GM19452 (cell line): ENCODE results near the gene INTS4.
"Not testable (repeated sequence)": the region's sequence is repeated elsewhere in the genome, so short reads cannot be mapped to it uniquely, and the experiment has no call there.

Experiments
- ATAC-seq: cut with Tn5 transposase; IDR thresholded peaks from one replicate; pipeline ENCODE4 v1.9.1; 2021; ENCODE audit not compliant: unreplicated experiment

Gene INTS4

GRCh38 chr11:77994434-77995362 is at the start of gene INTS4:
TSS of gene INTS4 (minus strand) at chr11:77994668. CDS start at chr11:77994643, 25 bp downstream.
- ATAC-seq, result peak; percentile 99

- no peak for ATAC-seq
Measured at GRCh38 chr11:78041843-78042440, 47.5 kb upstream of the INTS4 start.

GRCh38 chr11:78041380-78041719 is 46.9 kb upstream of the INTS4 start:
- ATAC-seq, result not testable (repeated sequence)

- ATAC-seq, result no peak
Measured at GRCh38 chr11:78040691-78041379, 46.4 kb upstream of the INTS4 start.

GRCh38 chr11:78039919-78040671 is 45.6 kb upstream of the INTS4 start:
- no peak for ATAC-seq

- ATAC-seq, result no peak
Measured at GRCh38 chr11:78039391-78039918, 45.0 kb upstream of the INTS4 start.

- ATAC-seq, result no peak
Measured at GRCh38 chr11:78038697-78039313, 44.3 kb upstream of the INTS4 start.

- ATAC-seq, result no peak
Measured at GRCh38 chr11:78037825-78038620, 43.6 kb upstream of the INTS4 start.

GRCh38 chr11:78037056-78037455 is 42.6 kb upstream of the INTS4 start:
- no peak for ATAC-seq

GRCh38 chr11:78036313-78036712 is 41.8 kb upstream of the INTS4 start:
- ATAC-seq, result no peak

- no peak for ATAC-seq
Measured at GRCh38 chr11:78034623-78035022, 40.2 kb upstream of the INTS4 start.

GRCh38 chr11:78033040-78033439 is 38.6 kb upstream of the INTS4 start:
- ATAC-seq, result no peak

GRCh38 chr11:78032090-78032489 is 37.6 kb upstream of the INTS4 start:
- ATAC-seq, result no peak

GRCh38 chr11:78031629-78032028 is 37.2 kb upstream of the INTS4 start:
- ATAC-seq, result peak; percentile 85

GRCh38 chr11:78030429-78031325 is 36.2 kb upstream of the INTS4 start:
- ATAC-seq, result no peak

- ATAC-seq, result not testable (repeated sequence)
Measured at GRCh38 chr11:78028423-78028822, 34.0 kb upstream of the INTS4 start.

- no peak for ATAC-seq
Measured at GRCh38 chr11:78027759-78028158, 33.3 kb upstream of the INTS4 start.

GRCh38 chr11:78025378-78025777 is 30.9 kb upstream of the INTS4 start:
- no peak for ATAC-seq

- ATAC-seq, result no peak
Measured at GRCh38 chr11:78023426-78023825, 29.0 kb upstream of the INTS4 start.
